ENCODE results near the gene GDF2. TPM values are rescaled to one million over a fixed set of nuclear protein-coding genes. Genes with fewer than 3 reads are reported as not detected.

Gene GDF2
- total and polyA plus RNA-seq, 2 of the 4 experiments (the other 2 are of a cell fraction) = under 0.01 TPM; not detected in 1

DNA sequence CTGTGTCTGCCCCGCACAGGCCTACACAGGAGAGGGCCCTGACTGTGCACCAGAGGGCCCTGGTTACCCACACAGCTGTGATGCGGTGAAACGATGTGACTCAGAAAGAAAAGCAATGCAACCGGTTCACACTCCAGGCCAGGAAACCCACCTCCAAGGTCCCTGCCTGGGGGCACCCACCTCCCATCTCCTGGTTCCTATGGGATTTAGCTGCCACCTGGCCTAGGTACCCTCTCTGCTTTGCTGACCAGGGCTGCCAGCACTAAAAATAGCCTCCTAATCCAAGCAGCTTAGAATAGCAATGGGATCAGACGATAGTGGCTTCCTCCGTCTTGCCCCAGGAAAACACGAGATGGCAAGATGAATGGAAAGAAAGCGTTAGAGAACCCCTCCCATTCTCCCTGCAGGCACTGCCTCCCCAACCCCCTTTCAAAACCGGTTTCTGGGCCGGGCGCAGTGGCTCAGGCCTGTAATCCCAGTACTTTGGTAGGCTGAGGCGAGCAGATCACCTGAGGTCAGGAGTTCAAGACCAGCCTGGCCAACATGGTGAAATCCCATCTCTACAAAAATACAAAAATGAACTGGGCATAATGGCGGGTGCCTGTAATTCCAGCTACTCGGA lies 38.3 kb downstream of the GDF2 start:
- no peak overlapping the region for H3K56ac ChIP-seq (ENCODE audit: extremely low read depth, insufficient read depth, low read length)
- dilution Hi-C loops (cut with HindIII; ENCODE audit: low sequenced_read_pairs, unreplicated experiment) (no loop called here), in situ Hi-C loops (cut with MboI; ENCODE audit: low sequenced_read_pairs) (no loop called here), intact Hi-C loops (cut with micrococcal nuclease) (loop anchor here (2.0 kb wide), 1 partner anchor 78 kb away; no protein-coding TSS in a partner anchor)
- no peaks in the 10 kb centered on the region for H3K9me3 ChIP-seq (ENCODE audit: control insufficient read depth, insufficient read depth, low read length)
- 100% methylated on average over 1 of the region's 14 CpGs; no CpG with 5 or more reads in 1 of the 2 experiments for WGBS, 2 experiments (ENCODE audit: extremely low coverage in 2 of 2, insufficient read length in 1 of 2)
- no peak overlapping the region for H3K27ac ChIP-seq (ENCODE audit: insufficient read depth, low read length)
- BruUV-seq (replicated peaks) = no TSS peak
- CTCF ChIA-PET = no interaction called here
- H4K20me1 ChIP-seq (ENCODE audit: insufficient read depth, low read length) = no peaks in the 10 kb centered on the region
- H3K4me2 ChIP-seq (ENCODE audit: low read depth, low read length) = no peak overlapping the region
- no peak overlapping the region for H4K8ac ChIP-seq (ENCODE audit: low read depth in 2 of 2, low read length in 2 of 2)
- H3K14ac ChIP-seq (replicated peaks; ENCODE audit: low read depth, low read length) = no peak overlapping the region
- H2AK5ac ChIP-seq (ENCODE audit: low read depth, low read length) = no peak overlapping the region
- DNase-seq = no peak
- no peak overlapping the region for H2BK120ac ChIP-seq (ENCODE audit: low read depth, low read length)
- ATAC-seq (ENCODE audit: low read depth) = no peak
- no peak overlapping the region for H2AFZ ChIP-seq (replicated peaks; ENCODE audit: low read length, poor library complexity)
- H3K9ac ChIP-seq (ENCODE audit: low read depth, low read length) = no peak overlapping the region
- TF ChIP-seq POLR2A (IDR thresholded peaks at IDR 0.05; ENCODE audit: low read depth, low read length) (no peak), RCOR1 (IDR thresholded peaks at IDR 0.05; ENCODE audit: insufficient replicate concordance, low read length) (no peak), MAZ (IDR thresholded peaks at IDR 0.05; ENCODE audit: borderline replicate concordance, low read depth, low read length) (no peak), SMC3 (IDR thresholded peaks at IDR 0.05; ENCODE audit: low read depth, low read length) (no peak)
- POLR2A ChIA-PET (ENCODE audit: unreplicated experiment) = no interaction called here
- no peak overlapping the region for H4K91ac ChIP-seq (ENCODE audit: insufficient read depth, low read depth, low read length)
- no peak overlapping the region for H3K18ac ChIP-seq (ENCODE audit: low read depth, low read length)
- no peak overlapping the region for H3K4me3 ChIP-seq (ENCODE audit: insufficient read depth, low read depth, low read length)
- no peak overlapping the region for H4K5ac ChIP-seq (ENCODE audit: low read depth, low read length)
- H3K27me3 ChIP-seq (ENCODE audit: control insufficient read depth, insufficient read depth, low read length) = peaks cover 30% of the 10 kb centered on the region
- H2BK5ac ChIP-seq (ENCODE audit: low read depth, low read length, poor library complexity, severe bottlenecking) = no peak overlapping the region
- H2AK9ac ChIP-seq (replicated peaks; ENCODE audit: low read depth, low read length, poor library complexity) = no peak overlapping the region
- H3K9me1 ChIP-seq (ENCODE audit: insufficient read depth, low read length) = no peaks in the 10 kb centered on the region; the same call in 1 of the 2 replicates
- H3K4me1 ChIP-seq (ENCODE audit: control insufficient read depth, insufficient read depth, low read length) = no peaks in the 10 kb centered on the region
- H3K4ac ChIP-seq (ENCODE audit: low read depth, low read length) = no peak overlapping the region
- H2BK20ac ChIP-seq (ENCODE audit: low read depth, low read length) = no peak overlapping the region
- no peak overlapping the region for H3K23ac ChIP-seq (ENCODE audit: low read depth, low read length)
- H2BK15ac ChIP-seq (ENCODE audit: low read depth, low read length) = no peak overlapping the region
- no peaks in the 10 kb centered on the region for H3K36me3 ChIP-seq (ENCODE audit: control insufficient read depth, insufficient read depth, low read length)
- H3K79me1 ChIP-seq (ENCODE audit: low read depth in 1 of 2, low read length in 2 of 2) = no peaks in the 10 kb centered on the region
